H9 (cell line): ENCODE data around the gene SRXN1. TPM values are rescaled to one million over a fixed set of nuclear protein-coding genes. Genes with fewer than 3 reads are reported as not detected.

ENCODE experiments used
- DNase-seq: peaks from one replicate; pipeline ENCODE4 v3.0.0-alpha.2; 2017
- H2AFZ ChIP-seq: one replicate; pipeline ENCODE4 v1.6.1; 2013; ENCODE audit warnings: mild to moderate bottlenecking, low read length, control low read depth, moderate library complexity
- H2AK5ac ChIP-seq: 2 replicates; pipeline ENCODE4 v1.6.1; 2013; ENCODE audit warnings: low read length, control low read depth, mixed read lengths; ENCODE audit not compliant: insufficient read length
- H2BK120ac ChIP-seq: one replicate; pipeline ENCODE4 v1.6.1; 2013; ENCODE audit warnings: low read depth, mild to moderate bottlenecking, low read length, control low read depth, inconsistent platforms; ENCODE audit not compliant: poor library complexity, severe bottlenecking
- H2BK12ac ChIP-seq: 2 replicates; pipeline ENCODE4 v1.6.1; 2013; ENCODE audit warnings: low read length, control low read depth, mixed read lengths, low read depth; ENCODE audit not compliant: insufficient read length
- H2BK15ac ChIP-seq: 2 replicates; pipeline ENCODE4 v1.6.1; 2013; ENCODE audit warnings: low read depth, low read length, control low read depth
- H2BK20ac ChIP-seq: one replicate; pipeline ENCODE4 v1.6.1; 2013; ENCODE audit warnings: low read depth, mild to moderate bottlenecking, low read length, control low read depth, inconsistent platforms; ENCODE audit not compliant: poor library complexity, severe bottlenecking
- H2BK5ac ChIP-seq: 2 replicates; pipeline ENCODE4 v1.6.1; 2013; ENCODE audit warnings: low read length, control low read depth, mixed read lengths; ENCODE audit not compliant: insufficient read length
- H3K14ac ChIP-seq: 2 replicates; pipeline ENCODE4 v1.6.1; 2013; ENCODE audit warnings: low read length, control low read depth; ENCODE audit not compliant: insufficient read depth
- H3K18ac ChIP-seq: 2 replicates; pipeline ENCODE4 v1.6.1; 2013; ENCODE audit warnings: low read depth, mild to moderate bottlenecking, mixed read lengths, low read length, control low read depth; ENCODE audit not compliant: insufficient read length
- H3K23ac ChIP-seq: 2 replicates; pipeline ENCODE4 v1.6.1; 2013; ENCODE audit warnings: low read length, control low read depth, mixed read lengths, low read depth; ENCODE audit not compliant: insufficient read length
- H3K23me2 ChIP-seq: 2 replicates; pipeline ENCODE4 v1.6.1; 2013; ENCODE audit warnings: low read depth, mild to moderate bottlenecking, mixed read lengths, low read length, control low read depth; ENCODE audit not compliant: insufficient read length, poor library complexity, severe bottlenecking
- H3K27ac ChIP-seq: 2 replicates; pipeline ENCODE4 v1.5.1; 2013; ENCODE audit warnings: low read length, control low read depth, mixed read lengths, low read depth; ENCODE audit not compliant: insufficient read length
- H3K27me3 ChIP-seq: 2 replicates; pipeline ENCODE4 v1.6.1; 2013; ENCODE audit warnings: low read length, control low read depth, inconsistent platforms; ENCODE audit not compliant: insufficient read depth
- H3K4ac ChIP-seq: 2 replicates; pipeline ENCODE4 v1.6.1; 2013; ENCODE audit warnings: low read depth, mild to moderate bottlenecking, control low read depth, inconsistent platforms, low read length, moderate library complexity
- H3K4me1 ChIP-seq: 2 replicates; pipeline ENCODE4 v1.6.1; 2013; ENCODE audit warnings: low read length, control low read depth, inconsistent platforms; ENCODE audit not compliant: insufficient read depth
- H3K4me2 ChIP-seq: 2 replicates; pipeline ENCODE4 v1.6.1; 2013; ENCODE audit warnings: low read length, control low read depth, mixed read lengths; ENCODE audit not compliant: insufficient read length, insufficient read depth
- H3K56ac ChIP-seq: 2 replicates; pipeline ENCODE4 v1.6.1; 2013; ENCODE audit warnings: low read depth, mild to moderate bottlenecking, mixed read lengths, low read length, control low read depth; ENCODE audit not compliant: insufficient read length
- H3K79me1 ChIP-seq: 2 replicates; pipeline ENCODE4 v1.6.1; 2013; ENCODE audit warnings: low read depth, mild to moderate bottlenecking, moderate library complexity, low read length, control low read depth, inconsistent platforms; ENCODE audit not compliant: insufficient read depth, poor library complexity, severe bottlenecking
- H3K79me2 ChIP-seq: 2 replicates; pipeline ENCODE4 v1.6.1; 2013; ENCODE audit warnings: low read length, control low read depth, inconsistent platforms; ENCODE audit not compliant: insufficient read depth
- H3K9ac ChIP-seq: 2 replicates; pipeline ENCODE4 v1.6.1; 2013; ENCODE audit warnings: low read length, control low read depth, mixed read lengths; ENCODE audit not compliant: insufficient read length; ENCODE audit errors: extremely low read depth
- H3K9me3 ChIP-seq: one replicate; pipeline ENCODE4 v1.6.1; 2013; ENCODE audit warnings: low read depth, low read length, inconsistent platforms; ENCODE audit not compliant: control insufficient read depth
- H3T11ph ChIP-seq: one replicate; pipeline ENCODE4 v1.6.1; 2013; ENCODE audit warnings: mild to moderate bottlenecking, low read length, control low read depth, inconsistent platforms
- H4K20me1 ChIP-seq: one replicate; pipeline ENCODE4 v1.6.1; 2013; ENCODE audit not compliant: control insufficient read depth, insufficient read length, insufficient read depth
- H4K5ac ChIP-seq: 2 replicates; pipeline ENCODE4 v1.6.1; 2013; ENCODE audit warnings: low read depth, mild to moderate bottlenecking, mixed read lengths, low read length, control low read depth; ENCODE audit not compliant: insufficient read length
- H4K8ac ChIP-seq: replicated peaks from 2 replicates; pipeline ENCODE4 v1.6.1; 2013; ENCODE audit warnings: low read length, control low read depth, mixed read lengths, low read depth; ENCODE audit not compliant: insufficient read length
- H4K91ac ChIP-seq: 2 replicates; pipeline ENCODE4 v1.6.1; 2013; ENCODE audit warnings: low read depth, mild to moderate bottlenecking, moderate library complexity, mixed read lengths, low read length, control low read depth; ENCODE audit not compliant: insufficient read length
- H3K27ac Mint-ChIP-seq, 3 experiments: 2 replicates in 2 of 3; 3 replicates in 1 of 3; pipeline ENCODE4 v1.8.0; 2020 to 2021; ENCODE audit warnings: mixed read lengths in 3 of 3, mild to moderate bottlenecking in 1 of 3, moderate library complexity in 1 of 3
- H3K27me3 Mint-ChIP-seq: 2 replicates; pipeline ENCODE4 v1.8.0; 2021; ENCODE audit warnings: low read depth, mild to moderate bottlenecking, moderate library complexity, mixed read lengths
- H3K36me3 Mint-ChIP-seq, 3 experiments: 2 replicates in 2 of 3; 3 replicates in 1 of 3; pipeline ENCODE4 v1.8.0; 2020 to 2021; ENCODE audit warnings: low read depth in 3 of 3, mixed read lengths in 3 of 3; ENCODE audit not compliant: insufficient read depth in 1 of 3
- H3K4me1 Mint-ChIP-seq, 2 experiments: 2 replicates each; pipeline ENCODE4 v1.8.0; 2020; ENCODE audit warnings: mixed read lengths in 2 of 2
- H3K4me3 Mint-ChIP-seq, 2 experiments: 2 replicates in 1 of 2; 3 replicates in 1 of 2; pipeline ENCODE4 v1.8.0; 2020 to 2021; ENCODE audit warnings: mild to moderate bottlenecking in 2 of 2, mixed read lengths in 2 of 2, moderate library complexity in 1 of 2
- H3K9me3 Mint-ChIP-seq, 2 experiments: 2 replicates in 1 of 2; 3 replicates in 1 of 2; pipeline ENCODE4 v1.8.0; 2020; ENCODE audit warnings: mild to moderate bottlenecking in 2 of 2, mixed read lengths in 2 of 2, moderate library complexity in 1 of 2
- WGBS: extraction: QIAGEN DNeasy Blood & Tissue Kit; methylation state at CpG from one replicate; pipeline ENCODE4 v1.1.7; 2013; ENCODE audit warnings: missing lambda C conversion rate, low lambda C conversion rate, mixed read lengths; ENCODE audit not compliant: insufficient read length; ENCODE audit errors: extremely low coverage; 5-methylcytosine and 5-hydroxymethylcytosine counted together
- total RNA-seq: library from RNA; stranded (reverse); gene quantifications from 2 replicates; pipeline ENCODE4 v1.2.1, GENCODE V29; 2021
- TF ChIP-seq, protein P1 (sequence below): fragments of 200-600 bp; sonication (generic); conservative IDR thresholded peaks from 3 replicates; pipeline ENCODE4 v1.8.0; 2021; ENCODE audit warnings: antibody characterized with exemption, mild to moderate bottlenecking

Gene SRXN1
- total RNA-seq, 1 experiment from 2014 or later, result 25.7 TPM

DNA sequence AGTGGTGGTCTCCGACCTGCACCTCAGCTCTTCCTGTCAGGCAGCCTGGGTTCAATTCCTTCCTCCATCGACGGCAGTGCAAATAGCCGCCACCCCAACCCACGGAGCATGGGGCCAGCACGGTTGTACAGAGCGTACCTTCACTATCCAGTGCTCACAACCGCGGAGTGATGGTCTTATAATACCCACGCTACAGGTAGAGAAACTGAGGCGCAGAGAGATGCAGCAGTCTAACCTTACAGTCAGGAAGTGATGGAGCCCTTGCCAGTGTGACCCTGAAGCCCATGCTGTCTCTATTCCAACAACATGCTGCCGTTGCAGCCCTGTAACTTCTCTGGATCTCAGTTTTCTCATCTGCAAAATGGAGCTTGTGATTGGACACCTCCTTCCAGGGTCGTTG, 11.6 kb upstream of the SRXN1 start:
- no peak overlapping the region for H2BK15ac ChIP-seq
- no peak for DNase-seq
- Mint-ChIP-seq H3K4me1 (peaks cover 55 to 79% of the 10 kb centered on the region in 2 experiments), H3K27ac (no peak overlapping the region; a peak in 1 of 7 replicates), H3K27me3 (peaks cover 8% of the 10 kb centered on the region), H3K4me3 (peak overlapping the region in 1 of 2 experiments; percentile 58; a peak in 2 of 5 replicates), H3K36me3 (no peaks in the 10 kb centered on the region; a peak in 1 of 7 replicates), H3K9me3 (no peaks in the 10 kb centered on the region; a peak in 1 of 5 replicates)
- no CpG with 5 or more reads among the region's 13 CpGs for WGBS
- no peaks in the 10 kb centered on the region for H3K9me3 ChIP-seq
- H2BK120ac ChIP-seq, result no peak overlapping the region
- no peak overlapping the region for H4K5ac ChIP-seq
- H3K9ac ChIP-seq, result no peak overlapping the region
- no peak overlapping the region for H3K23ac ChIP-seq
- H3K4ac ChIP-seq, result no peak overlapping the region
- H3K27me3 ChIP-seq, result no peaks in the 10 kb centered on the region
- no peak overlapping the region for H3K56ac ChIP-seq
- no peak overlapping the region for H3K14ac ChIP-seq
- H2AK5ac ChIP-seq, result no peak overlapping the region
- H3T11ph ChIP-seq, result no peak overlapping the region
- TF ChIP-seq, protein P1, sequence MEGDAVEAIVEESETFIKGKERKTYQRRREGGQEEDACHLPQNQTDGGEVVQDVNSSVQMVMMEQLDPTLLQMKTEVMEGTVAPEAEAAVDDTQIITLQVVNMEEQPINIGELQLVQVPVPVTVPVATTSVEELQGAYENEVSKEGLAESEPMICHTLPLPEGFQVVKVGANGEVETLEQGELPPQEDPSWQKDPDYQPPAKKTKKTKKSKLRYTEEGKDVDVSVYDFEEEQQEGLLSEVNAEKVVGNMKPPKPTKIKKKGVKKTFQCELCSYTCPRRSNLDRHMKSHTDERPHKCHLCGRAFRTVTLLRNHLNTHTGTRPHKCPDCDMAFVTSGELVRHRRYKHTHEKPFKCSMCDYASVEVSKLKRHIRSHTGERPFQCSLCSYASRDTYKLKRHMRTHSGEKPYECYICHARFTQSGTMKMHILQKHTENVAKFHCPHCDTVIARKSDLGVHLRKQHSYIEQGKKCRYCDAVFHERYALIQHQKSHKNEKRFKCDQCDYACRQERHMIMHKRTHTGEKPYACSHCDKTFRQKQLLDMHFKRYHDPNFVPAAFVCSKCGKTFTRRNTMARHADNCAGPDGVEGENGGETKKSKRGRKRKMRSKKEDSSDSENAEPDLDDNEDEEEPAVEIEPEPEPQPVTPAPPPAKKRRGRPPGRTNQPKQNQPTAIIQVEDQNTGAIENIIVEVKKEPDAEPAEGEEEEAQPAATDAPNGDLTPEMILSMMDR, result no peak
- no peak overlapping the region for H4K91ac ChIP-seq
- H3K4me1 ChIP-seq, result peaks cover 10% of the 10 kb centered on the region
- no peak overlapping the region for H2BK5ac ChIP-seq
- no peak overlapping the region for H4K8ac ChIP-seq
- no peak overlapping the region for H3K18ac ChIP-seq
- H3K79me2 ChIP-seq, result no peaks in the 10 kb centered on the region
- H3K4me2 ChIP-seq, result no peak overlapping the region
- H3K79me1 ChIP-seq, result no peaks in the 10 kb centered on the region
- no peak overlapping the region for H2BK20ac ChIP-seq
- H3K23me2 ChIP-seq, result no peaks in the 10 kb centered on the region
- H3K27ac ChIP-seq, result no peak overlapping the region
- H4K20me1 ChIP-seq, result no peaks in the 10 kb centered on the region
- no peak overlapping the region for H2BK12ac ChIP-seq
- H2AFZ ChIP-seq, result no peak overlapping the region
